Ishikawa (cell line): Measurements from ENCODE around the gene FTO.

Experiments
- CEBPB ChIP-seq: IDR thresholded peaks from 2 replicates; pipeline ENCODE4 v1.6.1; 2012
- CREB1 ChIP-seq: IDR thresholded peaks from 2 replicates; pipeline ENCODE4 v1.6.1; 2012; ENCODE audit warnings: low read depth
- EGR1 ChIP-seq: IDR thresholded peaks from 2 replicates; pipeline ENCODE4 v1.6.1; 2012
- EP300 ChIP-seq: IDR thresholded peaks from 2 replicates; pipeline ENCODE4 v1.6.1; 2012; ENCODE audit warnings: borderline replicate concordance
- FOXM1 ChIP-seq: IDR thresholded peaks from 2 replicates; pipeline ENCODE4 v1.6.1; 2012; ENCODE audit warnings: low read depth, borderline replicate concordance
- NFIC ChIP-seq: IDR thresholded peaks from 2 replicates; pipeline ENCODE4 v1.6.1; 2012
- RAD21 ChIP-seq: IDR thresholded peaks from 2 replicates; pipeline ENCODE4 v1.6.1; 2012; ENCODE audit warnings: low read depth
- TAF1 ChIP-seq: IDR thresholded peaks from 2 replicates; pipeline ENCODE4 v1.6.1; 2012; ENCODE audit warnings: low read depth, mild to moderate bottlenecking
- TCF12 ChIP-seq: IDR thresholded peaks from 2 replicates; pipeline ENCODE4 v1.6.1; 2012; ENCODE audit warnings: low read depth
- TEAD4 ChIP-seq: IDR thresholded peaks from 2 replicates; pipeline ENCODE4 v1.6.1; 2012
- YY1 ChIP-seq: IDR thresholded peaks from 2 replicates; pipeline ENCODE4 v1.6.1; 2012; ENCODE audit warnings: low read depth
- ZBTB7A ChIP-seq: IDR thresholded peaks from 2 replicates; pipeline ENCODE4 v1.6.1; 2012; ENCODE audit warnings: low read depth
- TF ChIP-seq, protein P1 (sequence below): IDR thresholded peaks from 2 replicates; pipeline ENCODE4 v1.6.1; 2012; ENCODE audit warnings: low read depth, mild to moderate bottlenecking
- TF ChIP-seq, protein P2 (sequence below): IDR thresholded peaks from 2 replicates; pipeline ENCODE4 v1.6.1; 2012
- TF ChIP-seq, protein P3 (sequence below): IDR thresholded peaks from 2 replicates; pipeline ENCODE4 v1.6.1; 2012

Gene FTO

DNA sequence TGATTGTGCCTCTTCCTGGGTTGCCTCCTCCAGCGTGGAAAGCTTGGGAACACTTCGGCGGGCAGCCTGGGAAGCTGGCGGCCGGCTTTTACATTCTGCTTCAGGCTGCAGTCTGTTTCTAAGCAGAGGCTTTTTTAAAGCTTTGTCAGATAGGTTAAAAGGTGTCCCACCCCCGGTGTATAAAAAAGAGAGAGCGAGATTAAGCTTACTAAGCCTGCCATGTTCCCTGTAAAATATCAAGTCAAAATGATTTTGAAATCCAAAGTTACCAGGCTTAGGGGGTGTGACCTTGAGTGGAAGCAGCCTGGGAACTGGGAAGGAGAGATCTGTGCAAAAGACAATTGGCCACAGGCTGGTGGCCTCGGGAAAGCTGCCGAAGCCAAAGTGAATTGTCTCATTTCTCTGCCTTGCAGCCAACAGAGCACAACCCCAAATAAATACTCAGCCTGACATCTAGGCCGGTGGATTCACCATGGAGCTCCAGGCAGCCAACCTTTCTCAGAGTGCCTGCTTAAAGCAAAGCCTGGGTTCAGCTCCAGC, 254.5 kb downstream of the FTO start:
- TF ChIP-seq EGR1 (no peak), ZBTB7A (no peak), FOXM1 (no peak), TCF12 (no peak), EP300 (no peak), YY1 (no peak)

DNA sequence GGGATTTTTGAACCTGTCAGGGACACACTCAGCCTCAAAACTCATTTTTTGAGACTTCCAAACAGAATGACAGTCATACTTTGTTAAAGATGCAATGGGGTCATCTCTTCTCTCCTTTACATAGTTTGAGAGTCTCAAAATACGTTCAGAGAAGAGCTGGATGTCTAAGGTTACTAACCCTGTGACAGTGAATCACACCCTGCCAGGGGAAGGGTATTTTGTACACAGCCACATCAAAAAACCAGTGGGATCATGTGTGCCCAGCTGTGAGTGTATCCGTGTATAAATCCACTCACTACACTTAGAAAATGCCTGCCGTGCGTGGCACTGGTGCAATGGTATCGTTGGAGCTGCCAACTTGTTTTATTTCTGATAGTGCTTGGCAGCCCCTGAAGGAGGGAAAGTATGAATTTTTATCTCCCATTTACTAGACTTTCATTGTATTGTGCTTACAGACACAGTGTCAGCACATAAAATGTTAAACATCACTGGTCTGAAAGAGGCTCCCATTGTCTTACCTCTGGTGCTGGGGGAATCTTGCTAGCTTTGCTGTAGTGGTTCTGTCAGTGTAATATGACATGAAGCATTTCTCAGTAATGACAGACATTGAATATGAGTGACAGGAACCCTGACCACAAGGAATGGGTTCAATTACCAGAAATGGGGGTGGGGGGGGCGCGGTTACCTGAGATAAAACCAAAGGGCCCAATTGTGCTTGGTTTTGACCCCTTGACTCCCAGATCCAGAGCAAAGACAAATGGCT, 256.3 kb downstream of the FTO start:
- no peak for TF ChIP-seq CEBPB
- TF ChIP-seq RAD21 = no peak
- TF ChIP-seq TEAD4 = no peak
- TF ChIP-seq, protein P1, sequence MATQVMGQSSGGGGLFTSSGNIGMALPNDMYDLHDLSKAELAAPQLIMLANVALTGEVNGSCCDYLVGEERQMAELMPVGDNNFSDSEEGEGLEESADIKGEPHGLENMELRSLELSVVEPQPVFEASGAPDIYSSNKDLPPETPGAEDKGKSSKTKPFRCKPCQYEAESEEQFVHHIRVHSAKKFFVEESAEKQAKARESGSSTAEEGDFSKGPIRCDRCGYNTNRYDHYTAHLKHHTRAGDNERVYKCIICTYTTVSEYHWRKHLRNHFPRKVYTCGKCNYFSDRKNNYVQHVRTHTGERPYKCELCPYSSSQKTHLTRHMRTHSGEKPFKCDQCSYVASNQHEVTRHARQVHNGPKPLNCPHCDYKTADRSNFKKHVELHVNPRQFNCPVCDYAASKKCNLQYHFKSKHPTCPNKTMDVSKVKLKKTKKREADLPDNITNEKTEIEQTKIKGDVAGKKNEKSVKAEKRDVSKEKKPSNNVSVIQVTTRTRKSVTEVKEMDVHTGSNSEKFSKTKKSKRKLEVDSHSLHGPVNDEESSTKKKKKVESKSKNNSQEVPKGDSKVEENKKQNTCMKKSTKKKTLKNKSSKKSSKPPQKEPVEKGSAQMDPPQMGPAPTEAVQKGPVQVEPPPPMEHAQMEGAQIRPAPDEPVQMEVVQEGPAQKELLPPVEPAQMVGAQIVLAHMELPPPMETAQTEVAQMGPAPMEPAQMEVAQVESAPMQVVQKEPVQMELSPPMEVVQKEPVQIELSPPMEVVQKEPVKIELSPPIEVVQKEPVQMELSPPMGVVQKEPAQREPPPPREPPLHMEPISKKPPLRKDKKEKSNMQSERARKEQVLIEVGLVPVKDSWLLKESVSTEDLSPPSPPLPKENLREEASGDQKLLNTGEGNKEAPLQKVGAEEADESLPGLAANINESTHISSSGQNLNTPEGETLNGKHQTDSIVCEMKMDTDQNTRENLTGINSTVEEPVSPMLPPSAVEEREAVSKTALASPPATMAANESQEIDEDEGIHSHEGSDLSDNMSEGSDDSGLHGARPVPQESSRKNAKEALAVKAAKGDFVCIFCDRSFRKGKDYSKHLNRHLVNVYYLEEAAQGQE = no peak
- TF ChIP-seq, protein P2, sequence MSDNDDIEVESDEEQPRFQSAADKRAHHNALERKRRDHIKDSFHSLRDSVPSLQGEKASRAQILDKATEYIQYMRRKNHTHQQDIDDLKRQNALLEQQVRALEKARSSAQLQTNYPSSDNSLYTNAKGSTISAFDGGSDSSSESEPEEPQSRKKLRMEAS = no peak
- no peak for TF ChIP-seq EP300
- no peak for TF ChIP-seq YY1
- no peak for TF ChIP-seq ZBTB7A

DNA sequence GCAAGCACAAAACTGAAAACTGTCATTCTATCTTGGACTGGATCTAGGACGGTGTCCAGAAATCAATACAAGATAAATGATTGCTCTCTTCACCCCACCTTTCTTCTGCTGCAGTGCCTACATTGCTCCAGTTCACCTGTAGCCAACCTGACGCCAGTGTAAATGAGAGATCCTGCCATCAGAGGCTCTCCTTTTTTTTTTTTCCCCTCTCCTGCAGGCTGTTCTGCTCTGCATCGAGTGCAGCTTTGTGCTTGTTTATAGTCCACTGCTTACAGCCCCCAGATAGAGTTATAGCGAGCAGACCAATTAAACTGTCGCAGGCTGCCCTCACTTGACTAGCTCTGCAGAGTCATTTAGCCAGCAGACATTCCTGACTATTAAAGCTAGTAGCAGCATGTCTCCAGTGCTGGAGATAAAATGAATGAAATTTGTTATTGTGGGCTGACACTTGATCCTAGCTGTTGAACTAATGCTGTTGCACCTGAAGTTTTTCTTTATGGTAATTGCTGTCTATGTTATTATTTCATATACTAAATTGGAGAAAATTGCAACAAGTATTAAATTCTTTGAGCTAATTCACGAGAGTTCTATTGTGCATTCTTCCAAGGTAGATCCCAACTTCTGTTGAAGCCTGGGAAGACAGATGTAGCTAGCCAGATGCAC, 257.1 kb downstream of the FTO start:
- TF ChIP-seq, protein P3, sequence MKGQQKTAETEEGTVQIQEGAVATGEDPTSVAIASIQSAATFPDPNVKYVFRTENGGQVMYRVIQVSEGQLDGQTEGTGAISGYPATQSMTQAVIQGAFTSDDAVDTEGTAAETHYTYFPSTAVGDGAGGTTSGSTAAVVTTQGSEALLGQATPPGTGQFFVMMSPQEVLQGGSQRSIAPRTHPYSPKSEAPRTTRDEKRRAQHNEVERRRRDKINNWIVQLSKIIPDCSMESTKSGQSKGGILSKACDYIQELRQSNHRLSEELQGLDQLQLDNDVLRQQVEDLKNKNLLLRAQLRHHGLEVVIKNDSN = no peak
- TF ChIP-seq EGR1 (no peak), RAD21 (no peak), NFIC (no peak), CEBPB (no peak), TEAD4 (no peak), TAF1 (no peak), CREB1 (no peak), EP300 (no peak), TCF12 (no peak)
- TF ChIP-seq, protein P2 = no peak
- TF ChIP-seq, protein P1 = no peak

DNA sequence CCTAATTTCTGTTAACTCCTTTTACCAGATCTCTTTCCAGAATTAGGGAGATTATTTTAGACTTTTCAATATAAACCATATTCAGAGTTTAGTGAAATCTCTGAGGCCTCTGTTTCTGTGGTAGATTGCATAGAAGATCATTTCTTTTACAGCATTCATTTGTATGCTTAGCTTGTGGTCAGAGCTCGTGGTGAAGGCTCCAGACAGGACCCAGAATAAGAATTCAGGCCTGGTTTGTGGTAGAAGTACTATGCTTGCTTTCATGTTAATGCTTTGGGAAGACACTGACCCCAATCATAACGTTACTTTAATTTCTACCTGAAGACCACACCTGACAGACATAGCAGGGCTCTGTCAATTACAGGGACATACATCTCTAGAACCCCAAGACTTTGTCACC, 258.1 kb downstream of the FTO start:
- TF ChIP-seq, protein P2 = no peak
- TF ChIP-seq, protein P3 = no peak
- no peak for TF ChIP-seq TEAD4
- no peak for TF ChIP-seq TAF1
- no peak for TF ChIP-seq RAD21
- TF ChIP-seq TCF12 = no peak
- no peak for TF ChIP-seq YY1
- no peak for TF ChIP-seq NFIC
- TF ChIP-seq, protein P1 = no peak
- no peak for TF ChIP-seq CREB1
- no peak for TF ChIP-seq EP300
- TF ChIP-seq FOXM1 = no peak
- TF ChIP-seq CEBPB = no peak
- no peak for TF ChIP-seq ZBTB7A
- no peak for TF ChIP-seq EGR1
